Nephron (organoid): ENCODE data around the gene CCDC154.

Experiments
- H3K27ac Mint-ChIP-seq, 3 experiments: 2 replicates each; pipeline ENCODE4 v1.8.0; 2020; ENCODE audit warnings: mixed read lengths in 3 of 3, mild to moderate bottlenecking in 2 of 3, moderate library complexity in 1 of 3
- H3K27me3 Mint-ChIP-seq: 2 replicates; pipeline ENCODE4 v1.8.0; 2021; ENCODE audit warnings: low read depth, mild to moderate bottlenecking, moderate library complexity, mixed read lengths
- H3K36me3 Mint-ChIP-seq: 2 replicates; pipeline ENCODE4 v1.8.0; 2020; ENCODE audit warnings: low read depth, mixed read lengths
- H3K4me1 Mint-ChIP-seq: 2 replicates; pipeline ENCODE4 v1.8.0; 2020; ENCODE audit warnings: mixed read lengths
- H3K4me3 Mint-ChIP-seq, 3 experiments: 2 replicates each; pipeline ENCODE4 v1.8.0; 2020; ENCODE audit warnings: mild to moderate bottlenecking in 3 of 3, mixed read lengths in 3 of 3, moderate library complexity in 2 of 3
- H3K9me3 Mint-ChIP-seq: 2 replicates; pipeline ENCODE4 v1.8.0; 2020; ENCODE audit warnings: mixed read lengths
- CTCF ChIP-seq, 3 experiments: fragments of 200-600 bp; sonication (generic); IDR thresholded peaks; one replicate each; pipeline ENCODE4 v1.5.0; 2021; ENCODE audit warnings: antibody characterized with exemption in 3 of 3; ENCODE audit not compliant: unreplicated experiment in 3 of 3

Gene CCDC154

GRCh38 chr16:1449201-1449788 is 4.9 kb upstream of the CCDC154 start:
- TF ChIP-seq CTCF (IDR thresholded peaks at IDR 0.05; ENCODE audit: unreplicated experiment in 3 of 3), result no peak
- Mint-ChIP-seq H3K9me3 (no peaks in the 10 kb centered on the region), H3K4me3 (no peak overlapping the region), H3K4me1 (no peaks in the 10 kb centered on the region), H3K36me3 (peaks cover 8% of the 10 kb centered on the region), H3K27ac (no peak overlapping the region), H3K27me3 (no peaks in the 10 kb centered on the region)

GRCh38 chr16:1448536-1449116 is 4.3 kb upstream of the CCDC154 start:
- no peak overlapping the region for H3K27ac Mint-ChIP-seq
- no peaks in the 10 kb centered on the region for H3K4me1 Mint-ChIP-seq
- H3K9me3 Mint-ChIP-seq, result no peaks in the 10 kb centered on the region
- H3K4me3 Mint-ChIP-seq, result no peak overlapping the region
- TF ChIP-seq CTCF (IDR thresholded peaks at IDR 0.05; ENCODE audit: unreplicated experiment in 3 of 3), result no peak
- peaks cover 8% of the 10 kb centered on the region for H3K36me3 Mint-ChIP-seq
- no peaks in the 10 kb centered on the region for H3K27me3 Mint-ChIP-seq

- Mint-ChIP-seq H3K4me1 (no peaks in the 10 kb centered on the region), H3K9me3 (no peaks in the 10 kb centered on the region), H3K27ac (no peak overlapping the region), H3K27me3 (no peaks in the 10 kb centered on the region), H3K36me3 (peaks cover 8% of the 10 kb centered on the region), H3K4me3 (no peak overlapping the region)
- TF ChIP-seq CTCF (IDR thresholded peaks at IDR 0.05; ENCODE audit: unreplicated experiment in 3 of 3), result no peak
Observed at GRCh38 chr16:1447965-1448364, 3.6 kb upstream of the CCDC154 start.

GRCh38 chr16:1446296-1447080 is 2.1 kb upstream of the CCDC154 start:
- no peak overlapping the region for H3K27ac Mint-ChIP-seq
- H3K4me1 Mint-ChIP-seq, result no peaks in the 10 kb centered on the region
- H3K36me3 Mint-ChIP-seq, result peaks cover 2% of the 10 kb centered on the region
- H3K9me3 Mint-ChIP-seq, result no peaks in the 10 kb centered on the region
- H3K4me3 Mint-ChIP-seq, result no peak overlapping the region
- no peak for TF ChIP-seq CTCF (IDR thresholded peaks at IDR 0.05; ENCODE audit: unreplicated experiment in 3 of 3)
- no peaks in the 10 kb centered on the region for H3K27me3 Mint-ChIP-seq

- no peaks in the 10 kb centered on the region for H3K36me3 Mint-ChIP-seq
- H3K27ac Mint-ChIP-seq, result no peak overlapping the region
- no peaks in the 10 kb centered on the region for H3K4me1 Mint-ChIP-seq
- no peaks in the 10 kb centered on the region for H3K9me3 Mint-ChIP-seq
- H3K4me3 Mint-ChIP-seq, result no peak overlapping the region
- no peak for TF ChIP-seq CTCF (IDR thresholded peaks at IDR 0.05; ENCODE audit: unreplicated experiment in 3 of 3)
- no peaks in the 10 kb centered on the region for H3K27me3 Mint-ChIP-seq
Observed at GRCh38 chr16:1445518-1446203, 1.3 kb upstream of the CCDC154 start.
